Gastrocnemius medialis (tissue), 4 donors: ENCODE measurements around the gene EIPR1.

Experiments
- POLR2A ChIP-seq, 2 donors: fragments of 450-650 bp; IDR thresholded peaks; one replicate each; pipeline ENCODE4 v1.6.1; 2017; ENCODE audit warnings: antibody characterized with exemption in 2 of 2, mild to moderate bottlenecking in 2 of 2, moderate library complexity in 2 of 2
- TF ChIP-seq, protein P1 (sequence below), 5 experiments: fragments of 450-650 bp in 3 of 5; fragments of 200-600 bp in 2 of 5; sonication (generic) in 2 of 5; IDR thresholded peaks in 4 of 5; conservative IDR thresholded peaks in 1 of 5; 1 replicate in 4 of 5; 2 replicates in 1 of 5; pipeline ENCODE4 v1.5.1; 2016 to 2019; ENCODE audit warnings: antibody characterized with exemption in 5 of 5, mild to moderate bottlenecking in 3 of 5, moderate library complexity in 3 of 5

DNA sequence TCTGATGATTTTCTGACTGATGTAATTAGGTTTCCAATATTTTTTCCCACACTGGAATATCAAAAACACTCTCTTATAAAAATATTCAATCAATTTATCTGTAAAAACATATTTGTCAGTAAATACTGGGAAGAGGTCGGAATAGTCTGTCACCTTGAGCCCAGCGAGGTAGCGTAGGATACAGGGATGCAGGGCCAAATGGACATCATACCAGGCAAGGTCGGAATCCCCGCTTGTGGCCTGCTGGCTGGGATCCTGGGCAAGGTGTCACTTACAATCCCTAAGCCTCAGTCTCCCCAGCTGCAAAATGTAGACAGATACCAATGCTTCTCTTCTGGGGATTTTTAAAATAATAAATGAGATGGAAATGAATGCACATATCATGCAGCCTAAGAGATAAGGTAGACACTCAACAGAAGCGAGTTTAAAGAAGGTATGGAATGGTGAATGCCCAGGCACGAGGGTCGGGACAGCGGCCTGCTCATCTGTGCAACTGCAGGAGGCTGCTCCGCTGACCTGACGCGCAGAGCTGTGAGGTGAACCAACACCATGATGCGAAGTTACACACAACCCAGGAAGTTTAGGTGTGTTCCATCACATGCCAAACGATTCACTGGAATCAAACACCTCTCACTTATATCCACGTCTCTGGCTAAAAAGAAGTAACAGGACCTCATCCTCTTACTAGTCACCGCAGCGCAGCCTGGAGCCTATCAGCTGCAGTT lies 98.2 kb downstream of the EIPR1 start:
- TF ChIP-seq, protein P1, sequence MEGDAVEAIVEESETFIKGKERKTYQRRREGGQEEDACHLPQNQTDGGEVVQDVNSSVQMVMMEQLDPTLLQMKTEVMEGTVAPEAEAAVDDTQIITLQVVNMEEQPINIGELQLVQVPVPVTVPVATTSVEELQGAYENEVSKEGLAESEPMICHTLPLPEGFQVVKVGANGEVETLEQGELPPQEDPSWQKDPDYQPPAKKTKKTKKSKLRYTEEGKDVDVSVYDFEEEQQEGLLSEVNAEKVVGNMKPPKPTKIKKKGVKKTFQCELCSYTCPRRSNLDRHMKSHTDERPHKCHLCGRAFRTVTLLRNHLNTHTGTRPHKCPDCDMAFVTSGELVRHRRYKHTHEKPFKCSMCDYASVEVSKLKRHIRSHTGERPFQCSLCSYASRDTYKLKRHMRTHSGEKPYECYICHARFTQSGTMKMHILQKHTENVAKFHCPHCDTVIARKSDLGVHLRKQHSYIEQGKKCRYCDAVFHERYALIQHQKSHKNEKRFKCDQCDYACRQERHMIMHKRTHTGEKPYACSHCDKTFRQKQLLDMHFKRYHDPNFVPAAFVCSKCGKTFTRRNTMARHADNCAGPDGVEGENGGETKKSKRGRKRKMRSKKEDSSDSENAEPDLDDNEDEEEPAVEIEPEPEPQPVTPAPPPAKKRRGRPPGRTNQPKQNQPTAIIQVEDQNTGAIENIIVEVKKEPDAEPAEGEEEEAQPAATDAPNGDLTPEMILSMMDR (IDR thresholded peaks at IDR 0.05 in 4 of 5, conservative IDR thresholded peaks at IDR 0.05 in 1 of 5), result no peak
- TF ChIP-seq POLR2A (IDR thresholded peaks at IDR 0.05), result no peak
